ENCODE results near the gene CLDN10.

CLDN10 gene

DNA sequence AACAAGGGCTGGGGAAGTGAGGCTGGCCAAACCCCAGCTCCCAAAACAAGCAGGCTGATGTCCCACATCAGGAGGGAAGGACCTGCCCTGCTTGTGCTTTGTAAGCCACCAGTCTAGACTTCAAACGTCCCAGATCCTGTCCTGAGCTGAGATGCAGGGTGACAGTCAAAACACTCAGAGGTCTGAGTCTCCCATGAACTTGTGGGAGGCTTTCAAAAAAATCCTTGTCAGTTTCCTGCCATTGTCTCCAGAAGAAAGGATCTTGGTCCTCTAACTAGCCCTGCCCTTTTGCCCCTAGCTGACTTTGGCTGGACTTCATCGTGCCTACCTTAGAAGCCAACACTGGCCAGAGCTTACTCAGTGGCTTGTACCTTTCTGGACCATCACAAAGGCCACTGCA lies 48.7 kb downstream of the CLDN10 start:
- no peak for DNase-seq (ENCODE audit: low read depth)

DNA sequence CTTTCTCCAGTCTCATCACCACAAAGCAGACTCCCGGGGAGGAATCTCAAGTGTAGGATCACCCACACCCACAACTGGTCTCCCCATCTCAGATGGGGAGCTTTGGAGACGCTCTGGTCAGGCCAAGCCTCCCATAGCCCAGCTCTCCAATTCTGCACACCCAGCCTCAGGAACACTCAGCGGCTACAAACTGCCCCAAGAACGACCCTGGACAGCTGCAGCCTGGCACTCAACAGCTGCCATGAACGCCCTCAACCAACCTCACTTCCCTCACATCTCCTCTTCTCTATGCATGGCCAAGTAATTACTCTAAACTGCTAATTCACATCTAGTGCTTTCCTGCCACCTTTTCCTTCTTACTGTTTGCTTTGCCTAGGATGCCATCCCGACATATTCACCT lies 49.4 kb downstream of the CLDN10 start:
- DNase-seq (ENCODE audit: low read depth): no peak

DNA sequence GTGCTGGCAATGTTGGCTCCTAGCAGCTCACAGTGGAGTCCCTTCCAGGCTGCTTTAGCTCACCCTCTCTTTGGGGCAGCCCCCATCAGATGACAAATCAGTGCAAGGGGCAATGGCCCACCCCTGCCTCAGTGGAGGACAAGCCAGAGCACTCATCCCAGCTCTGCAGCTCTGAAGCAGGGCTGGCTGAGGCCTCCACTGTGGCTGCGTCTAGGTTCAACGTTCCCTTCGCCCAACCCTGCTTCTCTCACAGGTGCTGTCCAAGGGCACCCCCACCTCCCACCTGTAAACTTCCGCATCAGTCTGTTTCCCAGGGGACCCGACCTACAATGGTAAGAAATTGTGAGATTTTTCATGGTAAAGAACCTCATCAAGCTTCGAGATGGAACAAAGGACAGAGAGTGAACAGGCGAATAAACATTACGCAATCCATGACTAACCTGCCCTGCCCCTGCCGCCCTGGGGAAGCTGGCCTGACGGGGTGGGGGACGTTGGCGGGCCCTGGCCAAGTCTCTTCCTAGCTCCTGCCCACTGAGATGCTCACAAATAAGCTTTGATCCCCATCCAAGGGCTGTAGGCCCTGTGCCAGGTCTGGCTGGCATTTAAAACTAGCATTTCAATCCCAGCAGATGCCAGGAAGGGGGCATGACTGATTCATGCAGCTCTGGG lies 51.5 kb downstream of the CLDN10 start:
- no peak for DNase-seq (ENCODE audit: low read depth)

DNA sequence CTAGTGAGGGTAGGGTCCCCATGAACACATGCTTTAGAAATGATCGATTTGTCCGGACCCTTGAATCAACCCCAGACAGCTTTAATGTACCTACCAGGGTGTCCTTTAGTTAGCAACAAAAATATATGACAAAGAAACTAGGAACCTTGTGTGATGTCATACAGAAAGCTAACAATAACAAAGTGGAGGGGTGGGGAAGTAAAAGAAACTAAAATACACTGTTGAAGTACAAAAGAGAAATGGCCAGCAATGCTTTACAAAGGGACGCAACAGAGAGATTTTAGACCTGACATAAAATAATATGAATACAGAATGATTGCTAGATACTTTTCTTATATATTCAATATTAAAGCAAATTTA lies 52.0 kb downstream of the CLDN10 start:
- no peak for DNase-seq (ENCODE audit: low read depth)

DNA sequence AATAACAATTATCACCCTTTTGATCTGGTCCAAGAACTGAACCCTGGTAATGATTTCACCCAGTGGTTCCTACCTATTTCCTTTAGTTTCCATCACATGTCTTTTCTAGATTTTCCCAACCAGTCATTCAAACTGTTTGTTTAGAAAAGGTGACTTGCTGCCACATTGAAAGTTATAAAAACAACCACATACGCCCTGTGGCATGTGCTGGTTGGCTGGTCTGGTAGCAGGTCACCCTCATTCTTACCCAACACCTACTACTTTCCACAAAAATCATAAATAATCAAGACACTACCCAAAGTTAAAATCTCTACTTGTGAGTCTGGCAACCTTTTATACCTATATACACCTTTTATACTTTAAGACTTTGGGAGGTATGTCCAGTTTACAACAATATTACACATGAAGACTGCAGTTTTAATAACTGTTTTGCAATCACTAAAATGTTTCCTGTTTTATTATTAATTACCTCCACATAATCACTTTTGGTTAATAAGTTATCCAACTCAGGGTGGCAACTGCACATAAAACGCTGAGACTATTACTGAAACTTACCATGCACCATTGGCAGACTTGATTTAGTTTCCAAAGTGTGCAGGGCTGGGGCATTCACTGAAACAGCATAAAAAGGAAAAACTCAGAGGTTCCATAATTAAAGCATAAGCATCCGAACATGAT lies 53.1 kb downstream of the CLDN10 start:
- DNase-seq (ENCODE audit: low read depth): no peak

DNA sequence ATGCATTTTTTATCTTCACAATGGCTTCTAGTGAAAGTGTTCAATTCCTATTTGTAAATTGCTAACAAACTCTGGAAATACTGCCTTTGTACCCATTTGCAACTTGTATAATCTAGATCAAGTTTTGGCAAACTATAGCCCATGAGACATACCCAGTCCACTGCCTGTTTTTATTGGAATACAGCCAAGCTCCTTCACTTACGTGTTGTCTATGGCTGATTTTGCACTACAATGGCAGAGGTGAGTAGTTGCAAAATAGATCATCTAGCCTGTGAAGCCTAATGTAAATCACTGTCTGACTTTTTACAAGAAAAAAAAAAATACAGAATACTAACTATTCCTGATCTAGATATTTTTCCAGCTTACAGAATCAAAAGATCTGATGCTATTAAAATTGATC lies 54.8 kb downstream of the CLDN10 start:
- no peak for DNase-seq (ENCODE audit: low read depth)

DNA sequence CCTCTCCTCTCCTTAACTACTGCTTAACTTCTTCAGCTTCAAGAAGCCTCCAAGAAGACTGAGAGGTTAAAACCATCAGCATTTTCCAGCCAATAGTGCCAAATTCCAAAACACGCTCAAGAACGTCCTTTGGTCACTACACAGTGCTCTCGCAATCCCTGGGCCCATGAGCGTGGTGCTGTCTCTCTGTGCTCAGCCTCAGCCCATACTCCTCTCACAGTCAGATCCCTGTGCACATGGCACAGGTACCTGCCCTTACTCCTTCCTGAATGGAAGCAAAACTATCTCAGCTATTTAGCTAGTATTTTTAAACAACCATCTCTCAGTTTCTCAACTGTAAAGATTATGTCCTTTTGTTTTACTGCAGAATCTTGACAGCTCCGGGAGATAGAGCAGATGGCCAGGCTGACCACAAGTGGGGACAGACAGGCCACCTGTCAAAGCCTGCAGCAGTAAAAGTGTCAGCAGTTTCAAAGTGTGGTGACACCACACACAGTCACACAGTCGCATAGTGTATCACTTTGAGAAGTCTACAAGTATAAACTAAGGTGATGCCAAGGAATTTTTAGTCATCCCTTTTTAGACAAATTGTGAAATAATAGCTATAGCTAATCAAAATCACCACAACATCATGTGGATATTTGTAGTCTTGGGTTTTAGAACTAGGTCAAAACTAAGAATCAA lies 56.3 kb downstream of the CLDN10 start:
- no peak for DNase-seq (ENCODE audit: low read depth)

DNA sequence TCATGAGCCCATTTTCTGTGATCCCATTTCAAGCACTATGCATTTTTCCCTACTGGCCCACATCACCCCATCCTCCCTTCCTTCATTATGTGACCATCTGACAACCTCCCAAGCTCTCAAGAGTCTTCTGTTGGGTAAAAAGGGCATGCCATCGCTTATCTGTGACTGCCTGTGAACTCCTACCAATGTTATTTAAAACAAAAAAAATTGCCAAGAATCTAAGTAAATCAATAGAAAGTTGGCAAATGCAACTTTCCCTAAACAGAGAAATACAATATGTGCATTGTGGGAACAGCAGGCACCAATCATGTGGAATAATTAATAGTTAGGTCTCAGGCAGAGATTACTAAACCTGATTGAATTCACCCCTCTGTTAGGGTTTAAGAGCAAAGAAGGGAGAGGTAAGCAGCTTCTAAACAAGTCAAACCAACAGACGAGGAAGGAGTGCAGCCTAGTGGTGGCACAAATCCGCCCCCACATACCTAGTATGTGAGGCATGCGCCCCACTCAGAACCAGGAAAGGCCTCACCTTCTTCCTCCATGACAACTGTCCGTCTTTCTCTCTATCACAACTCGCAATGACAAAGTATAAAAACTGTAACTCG lies 62.2 kb downstream of the CLDN10 start:
- DNase-seq (ENCODE audit: low read depth): no peak

DNA sequence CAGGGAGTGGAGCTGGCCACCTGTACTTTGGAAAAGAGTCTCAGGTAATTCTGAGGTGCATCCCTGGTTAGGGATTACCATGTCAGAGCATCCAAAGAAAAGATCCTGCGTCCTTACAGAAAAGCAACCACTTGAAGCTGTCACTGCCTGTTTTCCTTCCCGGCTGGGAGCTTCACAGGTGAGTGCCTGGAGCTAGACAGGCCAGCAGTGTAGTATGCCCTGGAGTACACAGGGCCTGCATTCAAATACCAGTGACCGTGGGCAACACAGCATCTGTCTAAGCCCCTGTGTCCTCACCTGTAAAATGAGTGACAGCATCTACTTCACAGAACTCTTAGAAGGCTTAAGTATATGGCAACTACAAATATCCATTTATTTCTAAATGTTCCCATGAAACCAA lies 63.0 kb downstream of the CLDN10 start:
- no peak for DNase-seq (ENCODE audit: low read depth)

DNA sequence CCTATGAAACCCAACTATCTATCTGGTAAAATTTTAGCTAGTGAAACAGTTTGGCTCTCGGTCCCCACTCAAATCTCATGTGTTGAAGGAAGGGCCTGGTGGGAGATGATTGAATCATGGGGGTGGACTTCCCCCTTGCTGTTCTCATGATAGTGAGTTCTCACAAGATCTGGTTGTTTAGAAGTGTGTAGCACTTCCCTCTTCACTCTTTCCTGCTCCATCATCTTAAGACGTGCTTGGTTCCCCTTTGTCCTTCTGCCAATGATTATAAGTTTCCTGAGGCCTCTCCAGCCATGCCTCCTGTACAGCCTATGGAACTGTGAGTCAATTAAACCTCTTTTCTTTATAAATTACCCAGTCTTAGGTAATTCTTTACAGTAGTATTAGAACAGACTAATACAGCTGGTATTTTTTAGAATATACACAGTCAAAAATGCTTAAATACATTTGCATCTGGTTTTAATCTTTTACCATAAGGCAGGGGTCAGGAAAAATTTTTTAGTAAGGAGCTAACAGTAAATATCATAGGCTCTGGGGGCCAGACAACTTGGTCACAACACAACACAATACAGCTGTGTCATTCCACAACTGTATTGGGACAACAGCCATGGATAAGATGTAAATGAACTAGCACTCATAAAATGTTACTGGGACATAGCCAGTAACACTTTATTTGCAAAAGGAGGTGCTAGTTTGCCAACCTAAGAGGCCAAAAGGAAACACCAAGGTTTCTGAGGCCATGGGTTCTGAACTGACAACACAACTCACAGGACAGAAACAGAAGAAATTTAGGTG lies 67.7 kb downstream of the CLDN10 start:
- no peak for DNase-seq (ENCODE audit: low read depth)

DNA sequence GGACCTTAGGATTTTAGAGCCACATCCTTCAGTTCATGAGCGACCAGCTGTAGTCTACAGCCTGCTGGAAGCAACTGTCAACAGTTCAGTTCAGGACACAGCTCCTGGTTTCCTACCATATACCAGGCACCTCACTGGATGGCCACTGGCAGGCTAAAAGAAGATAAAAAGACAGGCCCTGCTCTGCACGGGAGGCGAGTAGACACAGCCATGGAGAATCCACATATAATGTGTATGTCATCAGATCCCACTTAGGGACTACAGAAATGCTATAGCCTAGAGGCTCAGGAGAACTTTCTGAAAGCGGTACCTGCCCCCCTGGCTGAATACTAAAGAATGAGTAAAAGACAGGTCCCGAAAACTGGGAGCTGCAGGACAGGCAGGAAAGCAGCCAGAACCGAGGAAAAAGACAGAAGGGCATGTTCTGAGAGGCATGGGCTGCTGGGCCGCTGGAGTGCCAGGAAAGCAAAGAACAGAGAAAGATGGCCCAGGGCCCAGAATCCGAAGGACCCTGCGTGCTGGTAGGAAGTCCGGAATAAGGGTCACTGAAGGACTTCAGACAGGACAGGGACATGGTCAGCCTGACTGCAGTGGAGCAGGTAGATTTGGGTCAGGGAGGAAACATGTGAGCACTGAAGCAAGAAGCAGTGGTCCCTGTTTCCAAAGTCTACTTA lies 68.4 kb downstream of the CLDN10 start:
- no peak for DNase-seq (ENCODE audit: low read depth)

DNA sequence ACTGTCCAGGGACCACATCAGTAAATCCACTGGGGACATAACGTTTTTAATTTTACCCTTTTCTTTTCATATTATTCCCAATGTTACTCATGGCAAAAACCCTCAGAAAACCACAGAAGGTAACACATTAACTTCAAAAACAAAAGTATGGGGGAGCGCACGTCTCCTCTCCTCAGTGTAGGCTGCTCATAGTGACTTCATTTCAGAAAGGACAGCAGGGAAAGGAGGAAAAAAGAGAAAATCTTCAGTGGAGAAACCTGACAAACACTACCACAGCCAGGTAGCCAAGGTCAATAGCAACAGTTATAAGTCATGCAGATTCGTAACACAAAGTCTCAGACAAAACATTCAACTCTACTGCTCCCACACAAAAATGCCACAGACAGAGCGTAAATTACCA lies 70.6 kb downstream of the CLDN10 start:
- no peak for DNase-seq (ENCODE audit: low read depth)

DNA sequence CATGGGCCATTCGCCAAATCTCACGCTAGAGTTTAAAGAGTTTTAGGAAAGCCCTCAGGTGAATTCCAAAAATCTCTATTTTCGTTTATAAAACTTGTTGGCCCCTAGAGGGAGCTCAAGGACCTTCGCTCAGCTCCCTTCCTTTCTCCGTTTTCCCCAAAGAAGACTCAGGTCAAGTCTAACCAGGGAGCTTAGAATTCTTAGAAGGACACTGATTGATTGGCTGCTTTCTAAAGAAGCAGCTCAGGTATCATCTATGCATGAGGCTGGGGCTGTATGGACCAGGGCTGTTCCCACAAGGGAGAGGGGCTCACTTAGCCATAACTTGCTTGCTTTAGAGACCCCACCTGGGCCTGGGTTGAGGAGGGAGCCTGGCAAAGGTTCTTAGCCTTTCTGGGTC lies 71.5 kb downstream of the CLDN10 start:
- no peak for DNase-seq (ENCODE audit: low read depth)

DNA sequence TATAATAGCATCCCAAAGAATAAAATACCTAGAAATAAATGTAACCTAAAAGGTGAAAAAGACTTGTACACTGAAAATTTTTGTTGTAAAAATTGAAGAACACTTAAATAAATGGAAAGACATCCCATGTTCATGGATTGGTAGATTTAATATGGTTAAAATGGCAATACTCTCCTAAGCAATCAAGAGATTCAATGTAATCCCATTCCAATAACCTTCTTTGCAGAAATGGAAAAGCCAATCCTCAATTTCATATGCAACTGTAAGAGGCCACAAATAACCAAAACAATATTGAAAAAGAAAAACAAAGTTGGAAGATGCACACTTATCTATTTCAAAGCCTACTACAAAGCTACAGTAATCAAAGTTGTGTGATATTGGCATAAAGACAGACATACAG lies 74.2 kb downstream of the CLDN10 start:
- DNase-seq (ENCODE audit: low read depth): no peak

DNA sequence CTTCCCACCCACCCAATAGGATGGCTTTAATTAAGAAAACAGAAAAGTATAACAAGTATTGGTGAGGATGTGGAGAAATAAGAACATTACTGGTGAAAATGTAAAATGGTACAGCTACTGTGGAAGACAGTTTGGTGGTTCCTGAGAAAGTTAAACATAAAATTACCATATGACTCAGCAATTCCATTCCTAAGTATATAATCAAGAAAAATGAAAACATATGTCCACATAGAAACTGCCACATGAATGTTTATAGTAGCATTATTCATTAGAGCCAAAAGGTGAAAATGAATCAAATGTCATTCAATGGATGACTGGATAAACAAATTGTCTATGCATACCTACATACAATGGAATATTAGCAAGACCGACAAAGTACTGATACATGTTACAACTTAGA lies 75.1 kb downstream of the CLDN10 start:
- DNase-seq (ENCODE audit: low read depth): no peak

DNA sequence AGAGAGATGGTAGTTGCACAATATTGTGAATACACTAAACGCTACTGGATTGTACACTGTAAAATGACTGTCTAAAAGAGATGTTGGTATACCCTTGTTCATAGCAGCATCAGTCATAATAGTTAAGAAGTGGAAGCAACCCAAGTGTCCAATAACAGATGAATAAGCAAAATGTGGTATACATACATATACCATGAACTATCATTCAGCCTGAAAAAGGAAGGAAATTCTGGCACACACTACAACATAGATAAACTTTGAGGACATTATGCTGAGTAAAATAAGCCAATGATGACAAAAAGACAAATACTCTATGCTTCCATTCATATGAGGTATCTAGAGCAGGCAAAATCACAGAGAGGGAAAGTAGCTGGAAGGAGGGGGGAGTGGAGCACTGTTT lies 76.0 kb downstream of the CLDN10 start:
- DNase-seq (ENCODE audit: low read depth): no peak

DNA sequence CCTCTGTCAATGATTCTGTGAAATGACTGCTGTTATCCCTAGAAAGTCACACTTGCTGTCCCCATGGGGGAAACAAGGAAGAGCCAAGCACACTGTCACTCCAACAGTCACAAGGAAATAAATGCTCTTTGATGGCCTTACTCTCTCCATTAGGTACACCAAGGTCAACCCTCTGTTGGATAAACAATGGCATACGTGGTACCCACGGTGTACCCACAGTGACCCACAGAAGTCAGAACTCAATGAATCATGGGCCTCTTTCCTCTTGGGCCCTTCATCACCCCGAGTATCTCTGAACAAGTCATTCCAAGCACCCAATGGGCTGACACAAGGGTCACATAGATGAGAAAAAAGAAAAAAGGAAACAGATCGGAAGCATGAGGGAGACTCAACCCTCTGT lies 76.6 kb downstream of the CLDN10 start:
- DNase-seq (ENCODE audit: low read depth): no peak
